Mucosa of rectum (tissue), 2 donors: ENCODE results near the gene PLPP4.
"Not testable (repeated sequence)": the region's sequence is repeated elsewhere in the genome, so short reads cannot be mapped to it uniquely, and the experiment has no call there.

Source experiments
- H3K27ac ChIP-seq, 2 donors: one replicate each; pipeline ENCODE4 v1.7.0; 2013; ENCODE audit warnings: inconsistent platforms in 2 of 2, low read depth in 2 of 2, low read length in 2 of 2
- H3K27me3 ChIP-seq, 2 donors: one replicate each; pipeline ENCODE4 v1.7.0; 2013; ENCODE audit warnings: low read length in 2 of 2; ENCODE audit not compliant: control insufficient read depth in 2 of 2, insufficient read depth in 2 of 2
- H3K36me3 ChIP-seq, 2 donors: one replicate each; pipeline ENCODE4 v1.7.0; 2013; ENCODE audit warnings: low read length in 2 of 2; ENCODE audit not compliant: control insufficient read depth in 2 of 2, insufficient read depth in 2 of 2
- H3K4me1 ChIP-seq, 2 donors: one replicate each; pipeline ENCODE4 v1.7.0; 2013; ENCODE audit warnings: low read length in 2 of 2, mild to moderate bottlenecking in 1 of 2; ENCODE audit not compliant: control insufficient read depth in 2 of 2, insufficient read depth in 2 of 2
- H3K4me3 ChIP-seq, 2 donors: one replicate each; pipeline ENCODE4 v1.7.0; 2013; ENCODE audit warnings: low read length in 2 of 2
- H3K9ac ChIP-seq, 2 donors: one replicate each; pipeline ENCODE4 v1.7.0; 2013; ENCODE audit warnings: low read length in 2 of 2, low read depth in 1 of 2, mild to moderate bottlenecking in 1 of 2
- H3K9me3 ChIP-seq, 2 donors: one replicate each; pipeline ENCODE4 v1.7.0; 2013; ENCODE audit warnings: low read length in 2 of 2; ENCODE audit not compliant: control insufficient read depth in 2 of 2
- donor health status: healthy.
- donor health status: Normal muscosa, but diverticular disease.

PLPP4 gene

DNA sequence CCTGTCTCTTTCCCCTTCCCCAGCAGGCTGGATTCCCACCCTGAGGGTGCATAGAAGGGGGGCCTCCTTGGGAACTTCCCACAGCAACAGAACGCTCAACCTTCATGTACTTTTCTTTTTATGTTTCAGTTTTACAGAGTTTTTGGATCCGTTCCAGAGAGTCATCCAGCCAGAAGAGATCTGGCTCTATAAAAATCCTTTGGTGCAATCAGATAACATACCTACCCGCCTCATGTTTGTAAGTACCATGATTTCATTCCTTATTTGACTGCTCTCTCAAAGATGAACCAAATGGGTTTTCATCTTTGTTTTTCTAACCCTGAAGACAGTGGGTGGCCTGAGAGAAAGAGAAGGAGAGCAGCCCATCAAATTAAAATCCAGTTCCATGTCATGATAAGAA is 46.7 kb downstream of the PLPP4 start:
- no peak overlapping the region for H3K27ac ChIP-seq

DNA sequence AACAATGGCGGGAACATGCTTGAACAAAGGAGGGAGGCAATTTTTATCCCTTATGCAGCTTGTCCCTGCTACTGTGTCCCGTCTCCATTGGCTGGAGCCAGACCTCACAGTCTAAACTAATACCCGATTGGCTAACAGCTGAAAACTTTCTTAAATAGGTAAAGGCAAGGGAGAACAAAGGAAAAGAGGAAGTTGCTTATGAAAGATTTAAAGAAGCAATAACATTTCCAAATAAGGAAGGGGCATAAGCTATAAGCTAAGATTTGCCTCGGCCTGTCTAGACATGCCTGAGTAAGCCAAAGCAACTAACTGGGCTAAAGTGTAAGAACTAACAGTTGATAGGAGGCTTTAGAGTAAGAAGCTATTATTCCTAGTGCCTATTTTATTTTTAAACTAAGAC is 47.2 kb downstream of the PLPP4 start:
- not testable (repeated sequence) for H3K4me1 ChIP-seq, H3K4me3 ChIP-seq, H3K27ac ChIP-seq, H3K9me3 ChIP-seq, H3K27me3 ChIP-seq, H3K9ac ChIP-seq, H3K36me3 ChIP-seq

More for the DNA sequence above, 46.7 kb downstream of the PLPP4 start:
- H3K9ac ChIP-seq, result no peak overlapping the region
- no peaks in the 10 kb centered on the region for H3K9me3 ChIP-seq
- H3K27me3 ChIP-seq, result no peaks in the 10 kb centered on the region
- no peaks in the 10 kb centered on the region for H3K4me1 ChIP-seq
- no peaks in the 10 kb centered on the region for H3K36me3 ChIP-seq
- H3K4me3 ChIP-seq, result no peak overlapping the region

DNA sequence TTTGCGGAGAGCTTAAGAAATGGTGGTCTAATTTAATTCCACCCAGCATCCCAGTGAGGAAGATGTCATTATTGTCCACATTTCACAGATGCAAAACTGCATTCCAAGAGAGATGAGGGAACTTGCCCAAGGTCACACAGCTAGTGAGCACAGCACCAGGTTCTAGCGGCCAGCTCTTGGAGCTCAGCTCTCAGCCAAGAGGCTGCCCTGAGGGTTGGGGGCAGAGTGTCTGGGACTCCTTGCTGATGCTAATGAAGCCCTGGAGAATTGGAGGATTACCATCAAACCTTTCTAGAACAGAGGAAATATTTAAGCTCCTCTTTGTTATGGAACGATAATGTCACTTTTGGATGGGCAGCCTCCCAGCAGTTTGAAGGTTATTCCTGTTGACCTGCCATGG is 48.0 kb downstream of the PLPP4 start:
- no peaks in the 10 kb centered on the region for H3K9me3 ChIP-seq
- no peaks in the 10 kb centered on the region for H3K36me3 ChIP-seq
- no peaks in the 10 kb centered on the region for H3K4me1 ChIP-seq
- no peak overlapping the region for H3K9ac ChIP-seq
- no peaks in the 10 kb centered on the region for H3K27me3 ChIP-seq
- H3K27ac ChIP-seq, result no peak overlapping the region
- no peak overlapping the region for H3K4me3 ChIP-seq

DNA sequence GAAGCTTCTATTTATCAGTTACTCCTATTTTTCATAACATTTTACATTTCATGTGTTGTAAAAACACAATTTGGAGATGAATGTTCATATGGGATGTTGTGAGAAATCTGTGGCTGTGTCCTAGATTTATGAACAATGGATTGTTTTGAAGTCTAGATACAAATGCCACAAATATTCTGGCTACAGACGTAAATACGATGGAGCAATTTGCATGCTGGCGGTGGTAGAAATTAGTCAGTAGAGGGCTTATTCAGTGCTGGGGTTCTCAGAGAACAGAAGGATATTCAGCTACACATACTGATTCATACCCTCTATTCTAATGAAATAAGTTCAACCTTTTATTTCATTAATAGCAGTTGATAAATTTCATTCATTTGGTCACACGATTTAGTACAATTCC is 48.8 kb downstream of the PLPP4 start:
- Histone ChIP-seq H3K27ac (no peak overlapping the region), H3K4me3 (no peak overlapping the region), H3K36me3 (no peaks in the 10 kb centered on the region), H3K9me3 (no peaks in the 10 kb centered on the region), H3K9ac (no peak overlapping the region), H3K27me3 (no peaks in the 10 kb centered on the region), H3K4me1 (no peaks in the 10 kb centered on the region)

DNA sequence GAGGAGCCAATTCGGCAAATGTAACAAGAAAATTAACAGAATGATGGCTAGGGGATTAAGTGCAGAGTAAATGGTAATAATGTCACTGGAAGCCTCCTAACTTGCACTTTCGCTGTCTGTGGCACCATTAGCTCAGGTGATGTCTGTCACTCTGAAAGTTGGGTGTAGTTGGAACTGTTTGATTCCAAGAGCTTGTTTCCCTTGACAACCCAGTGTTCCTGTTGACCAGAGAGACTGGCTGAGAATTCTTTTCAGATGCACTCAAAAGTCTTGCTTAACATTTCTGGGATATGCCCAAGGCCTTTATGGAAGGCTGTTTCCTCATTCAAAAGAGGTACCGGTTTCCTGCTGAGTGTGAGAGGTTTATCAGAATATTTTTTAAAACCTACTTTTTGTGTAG is 49.6 kb downstream of the PLPP4 start:
- no peaks in the 10 kb centered on the region for H3K36me3 ChIP-seq
- H3K27ac ChIP-seq, result no peak overlapping the region
- H3K27me3 ChIP-seq, result no peaks in the 10 kb centered on the region
- no peak overlapping the region for H3K4me3 ChIP-seq
- H3K9ac ChIP-seq, result no peak overlapping the region
- no peaks in the 10 kb centered on the region for H3K4me1 ChIP-seq
- no peaks in the 10 kb centered on the region for H3K9me3 ChIP-seq

DNA sequence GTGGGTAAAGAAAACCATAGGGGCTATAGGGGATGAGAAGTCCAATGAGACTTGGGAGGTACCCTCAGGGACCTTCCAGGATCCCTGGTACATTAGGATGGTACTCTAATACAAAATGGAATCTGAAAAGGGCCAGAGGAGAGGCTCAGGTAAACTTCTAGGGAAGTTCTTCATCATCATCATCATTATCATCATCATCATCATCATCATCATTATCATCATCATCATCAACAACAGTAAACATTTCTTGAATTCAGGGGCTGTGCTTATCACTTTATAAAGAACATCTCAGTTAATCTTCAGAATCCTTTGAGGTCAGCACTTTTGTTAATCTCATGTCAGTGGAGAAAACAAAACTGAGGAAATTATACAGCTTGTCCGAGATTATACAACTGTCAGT is 50.1 kb downstream of the PLPP4 start:
- Histone ChIP-seq H3K9me3 (no peaks in the 10 kb centered on the region), H3K27ac (no peak overlapping the region), H3K36me3 (no peaks in the 10 kb centered on the region), H3K4me1 (no peaks in the 10 kb centered on the region), H3K27me3 (no peaks in the 10 kb centered on the region), H3K4me3 (no peak overlapping the region), H3K9ac (no peak overlapping the region)

DNA sequence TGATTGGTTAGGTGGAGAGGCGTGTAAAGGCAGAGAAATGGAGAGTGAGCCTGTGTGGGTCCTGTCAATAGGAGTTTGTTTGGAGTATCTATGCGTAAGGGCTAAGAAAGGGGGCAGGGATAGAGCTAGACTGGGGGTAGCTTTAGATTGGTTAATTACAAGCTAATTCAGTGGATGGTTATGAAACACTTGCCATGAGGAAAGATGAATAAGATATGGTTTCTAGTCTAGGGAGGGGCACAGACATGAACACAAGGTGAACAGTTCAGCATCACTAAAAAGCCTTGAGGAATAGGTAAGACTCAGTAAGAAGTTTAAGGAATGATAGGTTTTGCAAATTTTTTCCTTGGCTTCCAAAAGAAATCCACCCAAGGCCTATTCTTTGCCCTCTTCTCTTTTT is 50.6 kb downstream of the PLPP4 start:
- Histone ChIP-seq H3K27ac (no peak overlapping the region), H3K9ac (no peak overlapping the region), H3K4me3 (no peak overlapping the region), H3K9me3 (no peaks in the 10 kb centered on the region), H3K4me1 (no peaks in the 10 kb centered on the region), H3K27me3 (no peaks in the 10 kb centered on the region), H3K36me3 (no peaks in the 10 kb centered on the region)

DNA sequence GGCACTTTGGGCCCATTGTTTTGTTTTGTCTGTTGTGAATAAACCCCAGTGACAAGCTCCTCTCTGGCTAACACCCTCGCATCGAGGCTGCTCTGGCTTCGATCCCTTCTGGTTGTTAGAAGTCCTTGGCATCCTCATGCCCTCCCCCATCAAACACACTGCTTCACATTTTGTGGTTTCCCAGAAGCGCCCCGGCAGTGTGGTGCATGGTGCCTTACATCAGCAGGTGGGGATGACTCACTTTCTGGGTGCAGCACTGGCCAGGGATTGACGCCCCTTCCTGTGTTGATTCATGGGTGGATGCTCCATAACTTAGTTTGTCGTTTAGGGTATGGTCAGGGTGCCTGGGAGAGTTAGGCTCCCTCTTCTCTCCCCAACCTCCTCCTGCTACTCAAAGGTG is 51.4 kb downstream of the PLPP4 start:
- no peak overlapping the region for H3K9ac ChIP-seq

DNA sequence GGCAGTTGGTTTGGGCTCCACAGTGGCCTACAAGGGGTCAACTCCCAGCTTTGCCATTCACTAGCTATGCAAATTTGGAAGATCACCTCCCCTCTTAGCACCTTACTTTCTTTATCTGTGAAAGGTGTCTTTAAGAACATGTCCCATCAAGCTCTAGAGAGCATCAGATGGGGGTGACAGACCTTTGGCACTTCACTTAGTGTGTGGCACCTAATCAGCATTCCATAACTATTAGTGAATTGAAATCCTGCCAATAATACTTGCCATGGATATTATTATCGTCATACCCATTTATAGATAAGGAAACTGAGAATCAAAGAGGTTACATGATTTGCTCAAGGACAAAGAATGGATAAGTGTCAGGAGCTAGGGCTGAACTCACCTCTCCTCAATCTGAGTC is 51.9 kb downstream of the PLPP4 start:
- Histone ChIP-seq H3K36me3 (no peaks in the 10 kb centered on the region), H3K27me3 (no peaks in the 10 kb centered on the region), H3K9me3 (no peaks in the 10 kb centered on the region), H3K9ac (no peak overlapping the region), H3K27ac (no peak overlapping the region), H3K4me1 (no peaks in the 10 kb centered on the region), H3K4me3 (no peak overlapping the region)

More for the DNA sequence above, 51.4 kb downstream of the PLPP4 start:
- Histone ChIP-seq H3K9me3 (no peaks in the 10 kb centered on the region), H3K27ac (no peak overlapping the region), H3K4me1 (no peaks in the 10 kb centered on the region), H3K36me3 (no peaks in the 10 kb centered on the region), H3K4me3 (no peak overlapping the region), H3K27me3 (no peaks in the 10 kb centered on the region)

DNA sequence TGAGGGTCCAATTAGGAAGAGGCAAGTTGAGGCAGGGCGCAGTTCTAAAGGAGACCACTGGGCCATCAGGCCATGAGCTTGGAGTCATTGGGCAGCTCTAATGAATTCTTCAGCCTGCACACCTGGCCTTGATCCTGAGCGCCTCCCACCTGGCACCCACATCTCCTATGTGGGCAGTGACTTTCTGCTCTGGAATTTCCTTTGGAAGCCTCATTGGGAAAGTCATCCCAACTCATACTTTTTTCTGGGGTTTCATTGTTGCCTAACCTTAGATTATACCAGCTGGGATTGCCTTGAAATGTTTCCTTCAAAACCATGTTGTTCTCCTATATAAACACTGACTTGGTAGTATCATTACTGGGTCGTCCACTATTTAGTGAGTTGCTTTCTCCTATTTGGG is 54.1 kb downstream of the PLPP4 start:
- no peak overlapping the region for H3K27ac ChIP-seq
- no peak overlapping the region for H3K4me3 ChIP-seq
- no peaks in the 10 kb centered on the region for H3K4me1 ChIP-seq
- H3K9me3 ChIP-seq, result no peaks in the 10 kb centered on the region
- no peaks in the 10 kb centered on the region for H3K36me3 ChIP-seq
- no peaks in the 10 kb centered on the region for H3K27me3 ChIP-seq
- H3K9ac ChIP-seq, result no peak overlapping the region

DNA sequence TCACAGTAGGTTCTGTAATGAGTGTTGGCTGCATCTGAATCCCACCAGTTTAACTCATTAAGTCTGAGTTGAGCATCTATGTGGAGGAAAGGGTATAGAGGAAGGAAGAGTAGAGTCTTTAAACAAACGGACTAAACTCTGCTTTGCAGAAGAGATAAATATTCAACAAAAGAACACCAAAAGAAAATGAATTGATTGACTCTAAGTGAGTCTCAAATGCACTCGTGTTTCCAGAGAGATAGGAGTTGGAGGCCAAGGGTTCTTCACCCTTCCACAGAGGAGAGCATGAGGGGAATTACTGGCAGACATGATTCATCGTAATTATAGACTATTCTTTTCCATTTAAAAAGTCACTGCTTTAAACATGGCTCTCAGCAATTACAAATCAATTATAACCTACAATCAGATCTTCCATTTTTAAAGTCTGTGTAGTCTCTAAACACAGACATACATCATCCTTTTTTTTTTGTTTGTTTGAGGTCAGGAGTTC is 56.3 kb downstream of the PLPP4 start:
- no peaks in the 10 kb centered on the region for H3K4me1 ChIP-seq

More for the DNA sequence above, 56.3 kb downstream of the PLPP4 start:
- Histone ChIP-seq H3K4me3 (no peak overlapping the region), H3K27ac (no peak overlapping the region), H3K36me3 (no peaks in the 10 kb centered on the region), H3K9me3 (no peaks in the 10 kb centered on the region), H3K27me3 (no peaks in the 10 kb centered on the region), H3K9ac (no peak overlapping the region)
